HEK293 (cell line): ENCODE results near the gene SLC22A3.

Experiments used
- SP2 ChIP-seq: fragments of 450-650 bp; formaldehyde crosslinking; IDR thresholded peaks from 2 replicates; pipeline ENCODE4 v1.5.1; 2016; ENCODE audit warnings: missing biosample characterization, missing genetic modification characterization
- TF ChIP-seq, protein P1 (sequence below): fragments of 450-650 bp; formaldehyde crosslinking; IDR thresholded peaks from 2 replicates; pipeline ENCODE4 v1.5.1; 2016; ENCODE audit warnings: missing biosample characterization, missing genetic modification characterization
- TF ChIP-seq, protein P2 (sequence below): fragments of 450-650 bp; formaldehyde crosslinking; IDR thresholded peaks from 2 replicates; pipeline ENCODE4 v1.5.1; 2016; ENCODE audit warnings: missing biosample characterization, missing genetic modification characterization

DNA sequence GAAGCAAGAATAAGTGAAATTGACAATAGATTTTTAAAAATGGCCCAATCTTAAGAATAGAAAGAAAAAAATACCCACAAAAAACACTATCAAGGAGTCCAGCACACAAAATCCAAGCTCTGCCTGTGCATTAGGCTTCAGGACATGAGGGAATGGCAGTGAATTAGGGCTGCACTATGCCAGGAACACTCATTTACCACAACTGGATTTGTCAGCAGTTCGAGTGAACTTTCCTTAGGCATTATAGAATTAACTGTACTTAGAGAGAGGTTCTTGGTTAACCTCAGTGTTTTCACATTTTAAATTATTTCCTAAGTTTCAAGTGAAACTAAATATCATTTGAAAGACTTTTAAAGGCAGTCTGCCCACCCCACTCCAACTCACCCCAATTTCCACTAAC lies 34.8 kb downstream of the SLC22A3 start:
- TF ChIP-seq, protein P1, sequence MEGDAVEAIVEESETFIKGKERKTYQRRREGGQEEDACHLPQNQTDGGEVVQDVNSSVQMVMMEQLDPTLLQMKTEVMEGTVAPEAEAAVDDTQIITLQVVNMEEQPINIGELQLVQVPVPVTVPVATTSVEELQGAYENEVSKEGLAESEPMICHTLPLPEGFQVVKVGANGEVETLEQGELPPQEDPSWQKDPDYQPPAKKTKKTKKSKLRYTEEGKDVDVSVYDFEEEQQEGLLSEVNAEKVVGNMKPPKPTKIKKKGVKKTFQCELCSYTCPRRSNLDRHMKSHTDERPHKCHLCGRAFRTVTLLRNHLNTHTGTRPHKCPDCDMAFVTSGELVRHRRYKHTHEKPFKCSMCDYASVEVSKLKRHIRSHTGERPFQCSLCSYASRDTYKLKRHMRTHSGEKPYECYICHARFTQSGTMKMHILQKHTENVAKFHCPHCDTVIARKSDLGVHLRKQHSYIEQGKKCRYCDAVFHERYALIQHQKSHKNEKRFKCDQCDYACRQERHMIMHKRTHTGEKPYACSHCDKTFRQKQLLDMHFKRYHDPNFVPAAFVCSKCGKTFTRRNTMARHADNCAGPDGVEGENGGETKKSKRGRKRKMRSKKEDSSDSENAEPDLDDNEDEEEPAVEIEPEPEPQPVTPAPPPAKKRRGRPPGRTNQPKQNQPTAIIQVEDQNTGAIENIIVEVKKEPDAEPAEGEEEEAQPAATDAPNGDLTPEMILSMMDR (tag by site-specific recombination) = no peak
- no peak for TF ChIP-seq SP2 (tag by site-specific recombination)
- TF ChIP-seq, protein P2, sequence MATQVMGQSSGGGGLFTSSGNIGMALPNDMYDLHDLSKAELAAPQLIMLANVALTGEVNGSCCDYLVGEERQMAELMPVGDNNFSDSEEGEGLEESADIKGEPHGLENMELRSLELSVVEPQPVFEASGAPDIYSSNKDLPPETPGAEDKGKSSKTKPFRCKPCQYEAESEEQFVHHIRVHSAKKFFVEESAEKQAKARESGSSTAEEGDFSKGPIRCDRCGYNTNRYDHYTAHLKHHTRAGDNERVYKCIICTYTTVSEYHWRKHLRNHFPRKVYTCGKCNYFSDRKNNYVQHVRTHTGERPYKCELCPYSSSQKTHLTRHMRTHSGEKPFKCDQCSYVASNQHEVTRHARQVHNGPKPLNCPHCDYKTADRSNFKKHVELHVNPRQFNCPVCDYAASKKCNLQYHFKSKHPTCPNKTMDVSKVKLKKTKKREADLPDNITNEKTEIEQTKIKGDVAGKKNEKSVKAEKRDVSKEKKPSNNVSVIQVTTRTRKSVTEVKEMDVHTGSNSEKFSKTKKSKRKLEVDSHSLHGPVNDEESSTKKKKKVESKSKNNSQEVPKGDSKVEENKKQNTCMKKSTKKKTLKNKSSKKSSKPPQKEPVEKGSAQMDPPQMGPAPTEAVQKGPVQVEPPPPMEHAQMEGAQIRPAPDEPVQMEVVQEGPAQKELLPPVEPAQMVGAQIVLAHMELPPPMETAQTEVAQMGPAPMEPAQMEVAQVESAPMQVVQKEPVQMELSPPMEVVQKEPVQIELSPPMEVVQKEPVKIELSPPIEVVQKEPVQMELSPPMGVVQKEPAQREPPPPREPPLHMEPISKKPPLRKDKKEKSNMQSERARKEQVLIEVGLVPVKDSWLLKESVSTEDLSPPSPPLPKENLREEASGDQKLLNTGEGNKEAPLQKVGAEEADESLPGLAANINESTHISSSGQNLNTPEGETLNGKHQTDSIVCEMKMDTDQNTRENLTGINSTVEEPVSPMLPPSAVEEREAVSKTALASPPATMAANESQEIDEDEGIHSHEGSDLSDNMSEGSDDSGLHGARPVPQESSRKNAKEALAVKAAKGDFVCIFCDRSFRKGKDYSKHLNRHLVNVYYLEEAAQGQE (tag by site-specific recombination) = no peak
